HEK293T (cell line): ENCODE measurements around the gene ENG.

Source experiments
- CTCF ChIA-PET: fragments of 350-600 bp; formaldehyde crosslinking; extraction: SDS; loops from one replicate; lab custom pipeline; 2021; ENCODE audit warnings: antibody characterized with exemption, inconsistent platforms; lab: Yijun Ruan, JAX
- POLR2A ChIA-PET: fragments of 350-600 bp; formaldehyde crosslinking; extraction: SDS; loops from one replicate; lab custom pipeline; 2020; ENCODE audit warnings: antibody characterized with exemption, inconsistent platforms; lab: Yijun Ruan, JAX
- DNase-seq: peaks from one replicate; pipeline ENCODE4 v3.0.0; 2012; ENCODE audit warnings: mixed read lengths; ENCODE audit errors: extremely low spot score
- ARNT ChIP-seq: fragments of 450-650 bp; IDR thresholded peaks from 2 replicates; pipeline ENCODE4 v1.6.1; 2017; ENCODE audit warnings: mild to moderate bottlenecking
- BHLHE40 ChIP-seq: fragments of 450-650 bp; IDR thresholded peaks from 2 replicates; pipeline ENCODE4 v1.6.1; 2016; ENCODE audit warnings: mild to moderate bottlenecking, moderate library complexity, borderline replicate concordance
- CTBP1 ChIP-seq: fragments of 450-650 bp; IDR thresholded peaks from 2 replicates; pipeline ENCODE4 v1.6.1; 2016; ENCODE audit warnings: borderline replicate concordance
- ELF4 ChIP-seq: fragments of 450-650 bp; IDR thresholded peaks from 2 replicates; pipeline ENCODE4 v1.6.1; 2017; ENCODE audit warnings: antibody characterized with exemption
- FOXA1 ChIP-seq: fragments of 450-650 bp; IDR thresholded peaks from 2 replicates; pipeline ENCODE4 v1.6.1; 2016; ENCODE audit warnings: mild to moderate bottlenecking
- FOXK2 ChIP-seq: fragments of 450-650 bp; IDR thresholded peaks from 2 replicates; pipeline ENCODE4 v1.6.1; 2016; ENCODE audit warnings: mild to moderate bottlenecking
- FOXM1 ChIP-seq: fragments of 450-650 bp; IDR thresholded peaks from 2 replicates; pipeline ENCODE4 v1.6.1; 2017; ENCODE audit warnings: mild to moderate bottlenecking, borderline replicate concordance
- HDGF ChIP-seq: fragments of 450-650 bp; IDR thresholded peaks from 2 replicates; pipeline ENCODE4 v1.6.1; 2017; ENCODE audit warnings: antibody characterized with exemption, borderline replicate concordance
- L3MBTL2 ChIP-seq: fragments of 450-650 bp; conservative IDR thresholded peaks from 2 replicates; pipeline ENCODE4 v1.6.1; 2016; ENCODE audit warnings: mild to moderate bottlenecking
- LEF1 ChIP-seq: fragments of 450-650 bp; IDR thresholded peaks from 2 replicates; pipeline ENCODE4 v1.6.1; 2017; ENCODE audit warnings: mild to moderate bottlenecking, borderline replicate concordance
- NFRKB ChIP-seq: fragments of 450-650 bp; IDR thresholded peaks from 2 replicates; pipeline ENCODE4 v1.6.1; 2016; ENCODE audit warnings: mild to moderate bottlenecking, moderate library complexity
- PKNOX1 ChIP-seq: fragments of 450-650 bp; IDR thresholded peaks from 2 replicates; pipeline ENCODE4 v1.6.1; 2016
- SP1 ChIP-seq: fragments of 450-650 bp; IDR thresholded peaks from 2 replicates; pipeline ENCODE4 v1.6.1; 2017
- SUZ12 ChIP-seq: fragments of 450-650 bp; IDR thresholded peaks from 2 replicates; pipeline ENCODE4 v1.6.1; 2016; ENCODE audit warnings: mild to moderate bottlenecking
- TARDBP ChIP-seq: fragments of 450-650 bp; IDR thresholded peaks from 2 replicates; pipeline ENCODE4 v1.6.1; 2016
- ZNF384 ChIP-seq: fragments of 450-650 bp; IDR thresholded peaks from 2 replicates; pipeline ENCODE4 v1.6.1; 2016

ENG gene

GRCh38 chr9:127778280-127779135 lies 76.0 kb downstream of the ENG start, which contains the start of gene SH2D3C:
Gene SH2D3C, minus strand, starts transcription at chr9:127778666. Its CDS starts 39 bp downstream, at chr9:127778627.
- POLR2A ChIA-PET = no interaction called here
- TF ChIP-seq BHLHE40 (no peak), ARNT (no peak), PKNOX1 (no peak), CTBP1 (no peak), ZNF384 (no peak), HDGF (no peak), TARDBP (no peak), L3MBTL2 (no peak), LEF1 (no peak), ELF4 (no peak), SP1 (no peak), FOXK2 (no peak)
- CTCF ChIA-PET = interaction anchor here (0.6 to 1.5 kb wide), 2 partner anchors 44 to 335 kb away, joined by 4 read pairs; partner anchors contain the start of gene TOR2A
- no peak for DNase-seq

- DNase-seq = no peak
- TF ChIP-seq NFRKB = no peak
- TF ChIP-seq ELF4 = no peak
- TF ChIP-seq BHLHE40 = no peak
- TF ChIP-seq TARDBP = no peak
- TF ChIP-seq PKNOX1 = no peak
- TF ChIP-seq HDGF = no peak
- no peak for TF ChIP-seq FOXK2
- TF ChIP-seq FOXA1 = no peak
- TF ChIP-seq L3MBTL2 = no peak
- no peak for TF ChIP-seq CTBP1
- TF ChIP-seq LEF1 = no peak
- no peak for TF ChIP-seq FOXM1
- no peak for TF ChIP-seq ARNT
- no peak for TF ChIP-seq SP1
- no peak for TF ChIP-seq SUZ12
- CTCF ChIA-PET = no interaction called here
- POLR2A ChIA-PET = no interaction called here
These were observed 77.0 kb downstream of the ENG start for GRCh38 chr9:127777368-127777980.

- ChIA-PET POLR2A (no interaction called here), CTCF (no interaction called here)
- TF ChIP-seq CTBP1 (no peak), ARNT (no peak), TARDBP (no peak), PKNOX1 (no peak), NFRKB (no peak), FOXM1 (no peak), ZNF384 (no peak), FOXK2 (no peak), ELF4 (no peak)
- DNase-seq = no peak
These were observed 77.6 kb downstream of the ENG start for GRCh38 chr9:127776924-127777289.

- CTCF ChIA-PET = no interaction called here
- TF ChIP-seq L3MBTL2 (no peak), BHLHE40 (no peak), ZNF384 (no peak), CTBP1 (no peak), FOXA1 (no peak), SP1 (no peak), FOXK2 (no peak), ELF4 (no peak), PKNOX1 (no peak), HDGF (no peak), FOXM1 (no peak), ARNT (no peak), NFRKB (no peak), LEF1 (no peak), TARDBP (no peak), SUZ12 (no peak)
- POLR2A ChIA-PET = no interaction called here
- no peak for DNase-seq
These were observed 78.1 kb downstream of the ENG start for GRCh38 chr9:127776195-127776923.
